Embryonic facial prominence (tissue), 1 donor: ENCODE measurements around the gene THPO.
"Not testable (repeated sequence)": the region's sequence is repeated elsewhere in the genome, so short reads cannot be mapped to it uniquely, and the experiment has no call there.

Source experiments
- DNase-seq: peaks from one replicate; pipeline ENCODE4 v3.0.0-alpha.2; 2016; ENCODE audit errors: extremely low spot score

The THPO gene

GRCh38 chr3:184349563-184350470 is 28.2 kb downstream of the THPO start:
- DNase-seq: no peak

- DNase-seq: no peak
Observed at GRCh38 chr3:184348057-184348382, 30.0 kb downstream of the THPO start.

- DNase-seq: no peak
Observed at GRCh38 chr3:184347321-184348056, 30.5 kb downstream of the THPO start.

- DNase-seq: no peak
Observed at GRCh38 chr3:184346480-184347190, 31.4 kb downstream of the THPO start.

GRCh38 chr3:184345317-184346144 is 32.5 kb downstream of the THPO start:
- DNase-seq: no peak

- no peak for DNase-seq
Observed at GRCh38 chr3:184344579-184345316, 33.3 kb downstream of the THPO start.

GRCh38 chr3:184343200-184343876 is 34.7 kb downstream of the THPO start:
- no peak for DNase-seq

- no peak for DNase-seq
Observed at GRCh38 chr3:184341925-184342324, 36.1 kb downstream of the THPO start.

GRCh38 chr3:184339451-184340135 is 38.4 kb downstream of the THPO start:
- DNase-seq: not testable (repeated sequence)

GRCh38 chr3:184339001-184339400 is 39.0 kb downstream of the THPO start:
- DNase-seq: no peak

- peak; percentile 79 for DNase-seq
Observed at GRCh38 chr3:184338511-184338945, 39.5 kb downstream of the THPO start.

GRCh38 chr3:184337981-184338380 is 40.0 kb downstream of the THPO start:
- DNase-seq: no peak

- no peak for DNase-seq
Observed at GRCh38 chr3:184337399-184337714, 40.6 kb downstream of the THPO start, which contains the start of gene FAM131A. FAM131A (plus strand) TSS chr3:184337600; CDS start chr3:184337631, 31 bp downstream.

- DNase-seq: peak; percentile 53
Observed at GRCh38 chr3:184336547-184337398, 41.2 kb downstream of the THPO start.

GRCh38 chr3:184335661-184336546 is 42.1 kb downstream of the THPO start:
- peak; percentile 85 for DNase-seq

GRCh38 chr3:184335291-184335660 is 42.7 kb downstream of the THPO start:
- DNase-seq: no peak

- no peak for DNase-seq
Observed at GRCh38 chr3:184334470-184335158, 43.4 kb downstream of the THPO start.
